K562 (cell line): ENCODE measurements around the gene HSPA5. TPM values are rescaled to one million over a fixed set of nuclear protein-coding genes. Genes with fewer than 3 reads are reported as not detected.

Experiments used
- AFF4 ChIP-seq: sonication (generic); formaldehyde crosslinking; IDR thresholded peaks from 2 replicates; pipeline ENCODE4 v1.8.0; 2023; ENCODE audit warnings: mild to moderate bottlenecking, missing genetic modification reagents
- ATF1 ChIP-seq, 2 experiments: fragments of 450-650 bp in 1 of 2; IDR thresholded peaks; 2 replicates each; pipeline ENCODE4 v1.6.1; 2016; ENCODE audit warnings: missing compliant biosample characterization in 1 of 2, missing genetic modification characterization in 1 of 2
- E2F4 ChIP-seq: sonication (generic); formaldehyde crosslinking; IDR thresholded peaks from 2 replicates; pipeline ENCODE4 v1.8.0; 2022; ENCODE audit warnings: mild to moderate bottlenecking, low read depth, missing genetic modification reagents
- E2F8 ChIP-seq: fragments of 450-650 bp; IDR thresholded peaks from 2 replicates; pipeline ENCODE4 v1.7.1; 2018; ENCODE audit warnings: mild to moderate bottlenecking, low read depth; ENCODE audit not compliant: partially characterized antibody
- EP300 ChIP-seq: IDR thresholded peaks from 2 replicates; pipeline ENCODE4 v1.6.1; 2012; ENCODE audit warnings: low read length, improper control_type of control experiment
- FOXJ3 ChIP-seq: sonication (generic); formaldehyde crosslinking; IDR thresholded peaks from 2 replicates; pipeline ENCODE4 v1.4.0; 2020; ENCODE audit warnings: mild to moderate bottlenecking, missing genetic modification reagents
- RBM17 ChIP-seq: fragments of 200-400 bp; formaldehyde crosslinking; IDR thresholded peaks from 2 replicates; pipeline ENCODE4 v1.6.1; 2017; ENCODE audit warnings: low read depth, mild to moderate bottlenecking, low read length, borderline replicate concordance
- SIN3A ChIP-seq, 2 experiments: fragments of 150-350 bp in 1 of 2; IDR thresholded peaks; 2 replicates each; pipeline ENCODE4 v1.6.1; 2011 to 2016; ENCODE audit warnings: borderline replicate concordance in 2 of 2, low read depth in 2 of 2, low read length in 2 of 2, mild to moderate bottlenecking in 2 of 2, moderate library complexity in 2 of 2; ENCODE audit not compliant: control insufficient read depth in 1 of 2
- TAF15 ChIP-seq: fragments of 200-400 bp; formaldehyde crosslinking; IDR thresholded peaks from 2 replicates; pipeline ENCODE4 v1.6.1; 2017; ENCODE audit warnings: mild to moderate bottlenecking, low read depth, low read length, moderate library complexity
- TAF9B ChIP-seq: fragments of 450-650 bp; IDR thresholded peaks from 2 replicates; pipeline ENCODE4 v1.6.1; 2018; ENCODE audit warnings: mild to moderate bottlenecking; ENCODE audit not compliant: partially characterized antibody
- TRIM25 ChIP-seq: fragments of 450-650 bp; IDR thresholded peaks from 2 replicates; pipeline ENCODE4 v1.7.0; 2016; ENCODE audit warnings: borderline replicate concordance
- ZNF384 ChIP-seq: IDR thresholded peaks from 2 replicates; pipeline ENCODE4 v1.6.1; 2012; ENCODE audit warnings: low read depth, low read length, improper control_type of control experiment
- ZNF436 ChIP-seq: fragments of 250-450, 450-650 bp; sonication (Bioruptor Pico); formaldehyde crosslinking; IDR thresholded peaks from 2 replicates; pipeline ENCODE4 v1.7.0; 2020; ENCODE audit warnings: mild to moderate bottlenecking
- ZNF512 ChIP-seq: IDR thresholded peaks from 2 replicates; pipeline ENCODE4 v1.6.1; 2016; ENCODE audit warnings: missing genetic modification characterization, missing compliant biosample characterization
- ZNF668 ChIP-seq: fragments of 250-450 bp; sonication (Bioruptor Pico); IDR thresholded peaks from 2 replicates; pipeline ENCODE4 v1.8.0; 2022; ENCODE audit warnings: mild to moderate bottlenecking, inconsistent platforms
- ZSCAN29 ChIP-seq: fragments of 450-650 bp; IDR thresholded peaks from 2 replicates; pipeline ENCODE4 v1.6.1; 2017
- polyA plus RNA-seq, 8 experiments: library from polyadenylated mRNA; depleted of rRNA in 4 of 8; stranded (reverse) in 5 of 8; unstranded in 3 of 8; fragments of >200 nt; fragmentation: Nextera tagmentation in 2 of 8; fragmentation: Illumina TruSeq in 1 of 8; extraction: Ambion mirVana in 2 of 8; extraction: Trizol in 1 of 8; gene quantifications; 2 replicates each; pipeline versions ENCODE4 v1.2.1 to v1.2.3, GENCODE V29; 2011 to 2014; ENCODE audit warnings: inconsistent platforms in 1 of 8, missing spikeins in 1 of 8
- total RNA-seq, 7 experiments: library from RNA; depleted of rRNA in 6 of 7; stranded (reverse); fragments of >200 nt in 6 of 7; fragmentation: Illumina TruSeq in 2 of 7; extraction: Trizol in 2 of 7; gene quantifications; 2 replicates each; pipeline versions ENCODE4 v1.2.1 to v1.2.3, GENCODE V29; 2011 to 2021; ENCODE audit warnings: low replicate concordance in 1 of 7

Gene HSPA5
- total and polyA plus RNA-seq, 9 of the 15 experiments (the other 6 are each of a cell fraction or from before 2014, with no cell fraction given): 48.0 to 265 (median 113) TPM

GRCh38 chr9:125246261-125246667 lies 5.1 kb upstream of the HSPA5 start (continued):
- TF ChIP-seq SIN3A (IDR thresholded peaks at IDR 0.05; ENCODE audit: borderline replicate concordance in 2 of 2, control insufficient read depth in 1 of 2, low read depth in 2 of 2, low read length in 2 of 2): no peak
- no peak for TF ChIP-seq TAF9B
- TF ChIP-seq RBM17: no peak
- TF ChIP-seq ZSCAN29: no peak
- TF ChIP-seq E2F4 (CRISPR knock-in tag): no peak
- TF ChIP-seq ZNF512 (tag): no peak
- no peak for TF ChIP-seq TAF15
- TF ChIP-seq ATF1 (CRISPR knock-in tag; IDR thresholded peaks at IDR 0.05): no peak
- TF ChIP-seq ATF1 (tag; IDR thresholded peaks at IDR 0.05): no peak
- no peak for TF ChIP-seq ZNF384
- no peak for TF ChIP-seq AFF4 (CRISPR knock-in tag)
- no peak for TF ChIP-seq ZNF436 (CRISPR knock-in tag)
- TF ChIP-seq FOXJ3 (CRISPR knock-in tag): no peak
- TF ChIP-seq TRIM25: no peak
- no peak for TF ChIP-seq ZNF668 (CRISPR knock-in tag)
- peak; percentile 64; the same call in 1 of the 2 replicates for TF ChIP-seq EP300
- no peak for TF ChIP-seq E2F8
